ENCODE measurements around the gene PHF21B. TPM values are rescaled to one million over a fixed set of nuclear protein-coding genes. Genes with fewer than 3 reads are reported as not detected.

PHF21B gene
- total and polyA plus RNA-seq, 2 of the 8 experiments (the other 6 are each of a cell fraction or from before 2014, with no cell fraction given), result 19.3 to 68.1 TPM

DNA sequence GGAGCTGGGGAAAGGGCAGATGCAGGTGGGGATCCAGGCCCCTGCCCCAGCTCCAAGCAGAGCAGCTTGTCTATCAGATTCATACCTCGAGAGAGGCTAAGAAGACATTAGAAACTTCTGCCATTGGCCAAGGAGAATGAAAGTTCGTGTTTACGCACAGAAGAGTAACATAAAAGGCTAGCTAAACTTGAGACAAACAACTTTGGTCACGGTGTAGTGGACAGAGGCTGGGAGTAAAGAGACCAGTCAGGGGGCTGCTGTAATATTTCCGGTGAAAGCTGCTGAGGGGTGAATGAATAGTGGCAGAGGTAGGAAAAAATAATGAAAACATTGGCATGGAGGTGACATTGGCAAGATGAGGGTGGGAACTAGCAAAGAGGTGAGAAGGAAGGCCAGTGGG, 22.9 kb downstream of the PHF21B start:
- FAIRE-seq (no peak), DNase-seq (ENCODE audit: low read depth in 1 of 2, low spot score in 2 of 2) (no peak)
- H2BK120ac ChIP-seq (replicated peaks; ENCODE audit: low read depth, low read length), result no peak overlapping the region
- no peak overlapping the region for H2AK5ac ChIP-seq (ENCODE audit: low read depth, low read length)
- H3K56ac ChIP-seq (replicated peaks; ENCODE audit: insufficient read length, low read depth, low read length), result no peak overlapping the region
- no peak overlapping the region for H3K4ac ChIP-seq (replicated peaks; ENCODE audit: insufficient read length, low read depth, low read length)
- H4K20me1 ChIP-seq (replicated peaks in 1 of 2; ENCODE audit: control insufficient read depth in 1 of 2, insufficient read depth in 2 of 2, low read length in 2 of 2), result peaks cover 43 to 51% of the 10 kb centered on the region in 2 experiments
- H2BK20ac ChIP-seq (ENCODE audit: low read length), result no peak overlapping the region
- peaks cover 37% of the 10 kb centered on the region for H3K79me1 ChIP-seq (ENCODE audit: low read depth, low read length)
- H2AFZ ChIP-seq (ENCODE audit: low read length), result no peak overlapping the region
- no peak overlapping the region for H3K23ac ChIP-seq (ENCODE audit: insufficient read length)
- H4K5ac ChIP-seq (ENCODE audit: insufficient read length, low read depth, low read length), result no peak overlapping the region
- peaks cover 0 to 58% (median 31%) of the 10 kb centered on the region in 4 experiments; a peak in 5 of 8 replicates for H3K36me3 ChIP-seq (ENCODE audit: control insufficient read depth in 2 of 4, insufficient read depth in 4 of 4, low read length in 3 of 4)
- 81% methylated on average over 5 of the region's 5 CpGs; no CpG with 5 or more reads in 1 of the 2 experiments for WGBS, 2 experiments (ENCODE audit: extremely low coverage in 1 of 2, insufficient coverage in 1 of 2, insufficient read length in 1 of 2, insufficient replicate concordance in 2 of 2, low coverage in 1 of 2, low lambda C conversion rate in 2 of 2, missing lambda C conversion rate in 1 of 2)
- H3K9me3 ChIP-seq (ENCODE audit: insufficient read depth in 2 of 2, low read depth in 1 of 2, low read length in 1 of 2), result peaks cover 0 to 4% of the 10 kb centered on the region in 2 experiments; a peak in 1 of 4 replicates
- no peak overlapping the region for H3K9ac ChIP-seq (replicated peaks in 1 of 4; ENCODE audit: extremely low read depth in 1 of 4, low read depth in 3 of 4, low read length in 3 of 4)
- H3K18ac ChIP-seq (ENCODE audit: extremely low read depth, low read length), result no peak overlapping the region
- H3K14ac ChIP-seq (ENCODE audit: insufficient read length), result no peak overlapping the region
- H2BK12ac ChIP-seq (ENCODE audit: low read depth, low read length), result no peak overlapping the region
- peaks cover 49 to 97% of the 10 kb centered on the region in 2 experiments for H3K79me2 ChIP-seq (ENCODE audit: control insufficient read depth in 1 of 2, insufficient read depth in 2 of 2, low read length in 2 of 2)
- no peaks in the 10 kb centered on the region for H3K27me3 ChIP-seq (replicated peaks in 1 of 4; ENCODE audit: control insufficient read depth in 3 of 4, extremely low read depth in 1 of 4, insufficient read depth in 3 of 4, low read length in 3 of 4)
- no peak overlapping the region for H2BK15ac ChIP-seq (ENCODE audit: low read length)
- no peak overlapping the region for H3K4me3 ChIP-seq (ENCODE audit: extremely low read depth in 1 of 4, insufficient read depth in 2 of 4, low read depth in 3 of 4, low read length in 4 of 4)
- ChIA-PET CTCF (ENCODE audit: partially characterized antibody) (interaction anchor here (1.3 to 1.5 kb wide), 3 partner anchors 12 to 97 kb away, joined by 4 to 6 read pairs (median 5); no protein-coding TSS in a partner anchor), POLR2A (ENCODE audit: partially characterized antibody) (interaction anchor here (0.9 to 4.6 kb wide), 12 partner anchors 8 to 62 kb away, joined by 3 to 61 read pairs (median 5); no protein-coding TSS in a partner anchor)
- H3K23me2 ChIP-seq (ENCODE audit: low read depth, low read length), result peaks cover 10% of the 10 kb centered on the region; the same call in 1 of the 2 replicates
- H4K91ac ChIP-seq (replicated peaks; ENCODE audit: insufficient read length, low read length), result no peak overlapping the region
- peaks cover 0 to 2% (median under 1%) of the 10 kb centered on the region in 4 experiments; a peak in 1 of 7 replicates for H3K4me1 ChIP-seq (replicated peaks in 1 of 4; ENCODE audit: control insufficient read depth in 3 of 4, insufficient read depth in 4 of 4, low read length in 3 of 4)
- H3K4me2 ChIP-seq (ENCODE audit: insufficient read depth in 1 of 2, low read depth in 2 of 2, low read length in 2 of 2), result no peak overlapping the region; a peak in 1 of 4 replicates
- no peak overlapping the region for H4K8ac ChIP-seq (ENCODE audit: extremely low read depth, insufficient read depth, low read length)
- no peak overlapping the region for H3K27ac ChIP-seq (ENCODE audit: low read depth, low read length)
- H2BK5ac ChIP-seq (ENCODE audit: low read depth, low read length), result no peak overlapping the region; the same call in 1 of the 2 replicates
- TF ChIP-seq BACH1 (IDR thresholded peaks at IDR 0.05; ENCODE audit: low read length) (no peak), FOSL1 (IDR thresholded peaks at IDR 0.05; ENCODE audit: insufficient read depth, low read depth, low read length) (no peak), HDAC6 (IDR thresholded peaks at IDR 0.05; ENCODE audit: low read depth, low read length) (no peak), SUZ12 (IDR thresholded peaks at IDR 0.05; ENCODE audit: low read length) (no peak), EP300 (IDR thresholded peaks at IDR 0.05; ENCODE audit: borderline replicate concordance in 1 of 2, low read depth in 2 of 2, low read length in 2 of 2) (no peak), JUND (IDR thresholded peaks at IDR 0.05; ENCODE audit: low read length) (no peak), CREB1 (IDR thresholded peaks at IDR 0.05) (no peak), CEBPB (IDR thresholded peaks at IDR 0.05; ENCODE audit: low read depth, low read length) (no peak), SP1 (IDR thresholded peaks at IDR 0.05; ENCODE audit: low read depth, low read length) (no peak), NANOG (IDR thresholded peaks at IDR 0.05; ENCODE audit: insufficient read depth, low read depth, low read length, poor library complexity, severe bottlenecking) (no peak), BRCA1 (IDR thresholded peaks at IDR 0.05; ENCODE audit: low read depth, low read length) (no peak)
- TF ChIP-seq, protein P1, sequence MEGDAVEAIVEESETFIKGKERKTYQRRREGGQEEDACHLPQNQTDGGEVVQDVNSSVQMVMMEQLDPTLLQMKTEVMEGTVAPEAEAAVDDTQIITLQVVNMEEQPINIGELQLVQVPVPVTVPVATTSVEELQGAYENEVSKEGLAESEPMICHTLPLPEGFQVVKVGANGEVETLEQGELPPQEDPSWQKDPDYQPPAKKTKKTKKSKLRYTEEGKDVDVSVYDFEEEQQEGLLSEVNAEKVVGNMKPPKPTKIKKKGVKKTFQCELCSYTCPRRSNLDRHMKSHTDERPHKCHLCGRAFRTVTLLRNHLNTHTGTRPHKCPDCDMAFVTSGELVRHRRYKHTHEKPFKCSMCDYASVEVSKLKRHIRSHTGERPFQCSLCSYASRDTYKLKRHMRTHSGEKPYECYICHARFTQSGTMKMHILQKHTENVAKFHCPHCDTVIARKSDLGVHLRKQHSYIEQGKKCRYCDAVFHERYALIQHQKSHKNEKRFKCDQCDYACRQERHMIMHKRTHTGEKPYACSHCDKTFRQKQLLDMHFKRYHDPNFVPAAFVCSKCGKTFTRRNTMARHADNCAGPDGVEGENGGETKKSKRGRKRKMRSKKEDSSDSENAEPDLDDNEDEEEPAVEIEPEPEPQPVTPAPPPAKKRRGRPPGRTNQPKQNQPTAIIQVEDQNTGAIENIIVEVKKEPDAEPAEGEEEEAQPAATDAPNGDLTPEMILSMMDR (IDR thresholded peaks at IDR 0.05; ENCODE audit: control extremely low read depth in 1 of 3, insufficient read depth in 1 of 3, low read depth in 1 of 3, low read length in 3 of 3), result no peak

Data from H1 (cell line).